A673 (cell line): Measurements from ENCODE around the gene AGTPBP1.

Experiments used
- EZH2 ChIP-seq: fragments of 200-600 bp; sonication (generic); IDR thresholded peaks from 2 replicates; pipeline ENCODE4 v1.6.1; 2017; ENCODE audit warnings: borderline replicate concordance, low read depth, mild to moderate bottlenecking, mixed read lengths, antibody characterized with exemption, low read length; ENCODE audit not compliant: poor library complexity, severe bottlenecking
- TF ChIP-seq, protein P1 (sequence below): fragments of 300-800, 200-600 bp; sonication (generic); conservative IDR thresholded peaks from 2 replicates; pipeline ENCODE4 v1.5.1; 2017; ENCODE audit warnings: low read depth, mild to moderate bottlenecking, antibody characterized with exemption, low read length, moderate library complexity, mixed read lengths

DNA sequence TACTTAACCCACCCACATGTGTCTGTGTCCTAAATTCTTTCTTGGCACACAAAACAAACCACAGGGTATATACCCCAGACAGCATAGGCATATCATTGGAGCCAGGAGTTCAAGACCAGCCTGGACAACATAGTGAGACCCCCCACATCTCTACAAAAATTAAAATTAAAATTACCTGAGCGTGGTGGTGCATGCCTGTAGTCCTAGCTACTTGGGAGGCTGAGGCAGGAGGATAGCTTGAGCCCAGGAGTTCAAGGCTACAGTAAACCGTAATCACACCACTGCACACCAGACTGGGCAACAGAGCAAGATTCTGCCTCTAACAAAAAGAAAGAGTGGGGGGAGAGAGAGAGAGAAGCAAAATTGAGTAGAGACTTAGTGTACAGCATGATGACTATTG lies 4.6 kb upstream of the AGTPBP1 start:
- TF ChIP-seq, protein P1, sequence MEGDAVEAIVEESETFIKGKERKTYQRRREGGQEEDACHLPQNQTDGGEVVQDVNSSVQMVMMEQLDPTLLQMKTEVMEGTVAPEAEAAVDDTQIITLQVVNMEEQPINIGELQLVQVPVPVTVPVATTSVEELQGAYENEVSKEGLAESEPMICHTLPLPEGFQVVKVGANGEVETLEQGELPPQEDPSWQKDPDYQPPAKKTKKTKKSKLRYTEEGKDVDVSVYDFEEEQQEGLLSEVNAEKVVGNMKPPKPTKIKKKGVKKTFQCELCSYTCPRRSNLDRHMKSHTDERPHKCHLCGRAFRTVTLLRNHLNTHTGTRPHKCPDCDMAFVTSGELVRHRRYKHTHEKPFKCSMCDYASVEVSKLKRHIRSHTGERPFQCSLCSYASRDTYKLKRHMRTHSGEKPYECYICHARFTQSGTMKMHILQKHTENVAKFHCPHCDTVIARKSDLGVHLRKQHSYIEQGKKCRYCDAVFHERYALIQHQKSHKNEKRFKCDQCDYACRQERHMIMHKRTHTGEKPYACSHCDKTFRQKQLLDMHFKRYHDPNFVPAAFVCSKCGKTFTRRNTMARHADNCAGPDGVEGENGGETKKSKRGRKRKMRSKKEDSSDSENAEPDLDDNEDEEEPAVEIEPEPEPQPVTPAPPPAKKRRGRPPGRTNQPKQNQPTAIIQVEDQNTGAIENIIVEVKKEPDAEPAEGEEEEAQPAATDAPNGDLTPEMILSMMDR, result no peak
- TF ChIP-seq EZH2, result no peak
